22Rv1 (cell line): ENCODE results near the gene DDX46.
"Not testable (repeated sequence)": the region's sequence is repeated elsewhere in the genome, so short reads cannot be mapped to it uniquely, and the experiment has no call there.

Experiments used
- ZFX ChIP-seq: fragments of 450-650 bp; IDR thresholded peaks from 2 replicates; pipeline ENCODE4 v1.6.1; 2017; ENCODE audit warnings: antibody characterized with exemption, borderline replicate concordance
- TF ChIP-seq, protein P1 (sequence below): fragments of 450-650 bp; IDR thresholded peaks from 2 replicates; pipeline ENCODE4 v1.5.1; 2017; ENCODE audit warnings: mild to moderate bottlenecking

DNA sequence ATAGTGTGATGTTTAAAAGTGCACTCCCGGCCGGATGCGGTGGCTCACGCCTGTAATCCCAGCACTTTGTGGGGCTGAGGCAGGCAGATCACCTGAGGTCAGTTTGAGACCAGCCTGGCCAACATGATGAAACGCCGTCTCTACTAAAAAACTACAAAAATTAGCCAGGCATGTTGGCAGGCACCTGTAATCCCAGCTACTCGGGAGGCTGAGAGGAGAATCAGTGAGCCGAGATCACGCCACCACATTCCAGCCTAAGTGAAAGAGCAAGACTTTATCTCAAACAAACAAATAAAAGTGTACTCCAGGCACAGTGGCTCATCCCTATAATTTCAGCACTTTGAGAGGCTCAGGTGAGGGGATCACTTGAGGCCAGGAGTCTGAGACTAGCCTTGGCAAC, 79.8 kb downstream of the DDX46 start:
- TF ChIP-seq, protein P1, sequence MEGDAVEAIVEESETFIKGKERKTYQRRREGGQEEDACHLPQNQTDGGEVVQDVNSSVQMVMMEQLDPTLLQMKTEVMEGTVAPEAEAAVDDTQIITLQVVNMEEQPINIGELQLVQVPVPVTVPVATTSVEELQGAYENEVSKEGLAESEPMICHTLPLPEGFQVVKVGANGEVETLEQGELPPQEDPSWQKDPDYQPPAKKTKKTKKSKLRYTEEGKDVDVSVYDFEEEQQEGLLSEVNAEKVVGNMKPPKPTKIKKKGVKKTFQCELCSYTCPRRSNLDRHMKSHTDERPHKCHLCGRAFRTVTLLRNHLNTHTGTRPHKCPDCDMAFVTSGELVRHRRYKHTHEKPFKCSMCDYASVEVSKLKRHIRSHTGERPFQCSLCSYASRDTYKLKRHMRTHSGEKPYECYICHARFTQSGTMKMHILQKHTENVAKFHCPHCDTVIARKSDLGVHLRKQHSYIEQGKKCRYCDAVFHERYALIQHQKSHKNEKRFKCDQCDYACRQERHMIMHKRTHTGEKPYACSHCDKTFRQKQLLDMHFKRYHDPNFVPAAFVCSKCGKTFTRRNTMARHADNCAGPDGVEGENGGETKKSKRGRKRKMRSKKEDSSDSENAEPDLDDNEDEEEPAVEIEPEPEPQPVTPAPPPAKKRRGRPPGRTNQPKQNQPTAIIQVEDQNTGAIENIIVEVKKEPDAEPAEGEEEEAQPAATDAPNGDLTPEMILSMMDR: not testable (repeated sequence)
- not testable (repeated sequence) for TF ChIP-seq ZFX
